Heart right ventricle (tissue), 16 donors: Measurements from ENCODE around the gene NRF1. TPM values are rescaled to one million over a fixed set of nuclear protein-coding genes. Genes with fewer than 3 reads are reported as not detected.
A peak's percentile ranks its signal among the peaks of the same experiment; 100 is the strongest.

ENCODE experiments used
- ATAC-seq, 8 donors: fragments of 200-7000 bp; cut with Tn5 transposase; one replicate each; pipeline ENCODE4 v1.9.1; 2020; ENCODE audit warnings: mild to moderate bottlenecking in 8 of 8, moderate library complexity in 8 of 8, moderate number of reproducible peaks in 1 of 8
- DNase-seq, 2 donors: peaks; one replicate each; pipeline ENCODE4 v3.0.0-alpha.2; 2020
- H3K27ac ChIP-seq, 10 donors: fragments of 200-600 bp; sonication (generic) in 2 of 10; one replicate each; pipeline versions ENCODE4 v1.5.0 to v1.8.0; 2020 to 2022; ENCODE audit warnings: mild to moderate bottlenecking in 3 of 10
- H3K27me3 ChIP-seq, 7 donors: fragments of 200-600 bp; one replicate each; pipeline ENCODE4 v1.8.0; 2021 to 2022; ENCODE audit warnings: mild to moderate bottlenecking in 2 of 7
- H3K36me3 ChIP-seq, 9 donors: fragments of 200-600 bp; sonication (generic) in 1 of 9; one replicate each; pipeline versions ENCODE4 v1.5.0 to v1.8.0; 2020 to 2022; ENCODE audit warnings: mild to moderate bottlenecking in 2 of 9
- H3K4me1 ChIP-seq, 9 donors: fragments of 200-600 bp; sonication (generic) in 1 of 9; one replicate each; pipeline versions ENCODE4 v1.5.0 to v1.8.0; 2020 to 2022; ENCODE audit warnings: mild to moderate bottlenecking in 4 of 9
- H3K4me3 ChIP-seq, 10 donors: fragments of 200-600 bp; sonication (generic) in 2 of 10; one replicate each; pipeline versions ENCODE4 v1.5.0 to v1.8.0; 2020 to 2022; ENCODE audit warnings: mild to moderate bottlenecking in 7 of 10, moderate library complexity in 2 of 10
- H3K9me3 ChIP-seq, 11 donors: fragments of 200-600 bp in 10 of 11; sonication (generic) in 2 of 11; one replicate each; pipeline versions ENCODE4 v1.5.0 to v1.8.0; 2013 to 2022; ENCODE audit warnings: mild to moderate bottlenecking in 2 of 11, control low read depth in 1 of 11, moderate library complexity in 1 of 11
- WGBS, 2 donors: extraction: QIAGEN DNeasy Blood & Tissue Kit; methylation state at CpG; one replicate each; pipeline ENCODE4 v1.1.7; 2013; ENCODE audit warnings: inconsistent platforms in 1 of 2; 5-methylcytosine and 5-hydroxymethylcytosine counted together
- intact Hi-C, 10 donors: fragments of 100-400 bp; cut with DNase I; formaldehyde crosslinking; loops; one replicate each; pipeline versions ENCODE4 v1.11.1 to v1.14.2; 2022
- polyA plus RNA-seq, 2 donors: library from polyadenylated mRNA; stranded (reverse); fragments of 200-250 nt; gene quantifications; one replicate each; pipeline ENCODE4 v1.2.3, GENCODE V29; 2013
- total RNA-seq, 10 donors: library from RNA; stranded (reverse); fragmentation: NEBNext Ultra II Directional in 3 of 10; extraction: Animal tissue kit (Norgen Biotek cat#: 25700) in 3 of 10; gene quantifications; one replicate each; pipeline versions ENCODE4 v1.2.1 to v1.2.4, GENCODE V29; 2021 to 2023
- TF ChIP-seq, protein P1 (sequence below), 9 donors: fragments of 200-600 bp; sonication (generic) in 2 of 9; IDR thresholded peaks; one replicate each; pipeline versions ENCODE4 v1.5.0 to v1.8.0; 2021 to 2022; ENCODE audit warnings: antibody characterized with exemption in 9 of 9, mild to moderate bottlenecking in 5 of 9, moderate library complexity in 1 of 9
- donor health status: Arrhythmogenic right ventricular cardiomyopathy.
- donor health status: ischemic (EF 13 %, LVEDD 7.1; RV severe dilation, severe dysfunction).
- donor health status: healthy with polysubstance abuse.
- donor health status: DM: no; HTN: yes; CAD: no.
- donor health status: DM: no; HTN: no; CAD: no.
- donor health status: ischemic (EF 25% LVEDD 6.9; RV normal size, moderate dysfunction).
- donor health status: ischemic (EF 25% LVEDD 5.7; RV mildly dilated, moderate dysfunction).
- donor health status: healthy.
- donor health status: DM: yes; HTN: yes; CAD: no.
- donor health status: Ischemic cardiomyopathy.
- donor health status: ischemic (EF 35%, LVEDD 5.7; RV mildly dilated, moderate dysfunction).
- donor health status: nonischemic (EF 11% LVEDD 7.7; RV severe dilation, severe dysfunction).
- donor health status: DM: yes; HTN: yes; CAD: no.
- donor health status: PGD.
- donor health status: ischemic (EF 29% LVEDD 5.4; RV normal size, mild dysfunction).
- donor health status: nonischemic (EF 23%, LVEDD 6.1; RV moderate dilation, normal function).

The NRF1 gene
- total and polyA plus RNA-seq, 12 donors, result 4.9 to 16.0 (median 12.5) TPM

DNA sequence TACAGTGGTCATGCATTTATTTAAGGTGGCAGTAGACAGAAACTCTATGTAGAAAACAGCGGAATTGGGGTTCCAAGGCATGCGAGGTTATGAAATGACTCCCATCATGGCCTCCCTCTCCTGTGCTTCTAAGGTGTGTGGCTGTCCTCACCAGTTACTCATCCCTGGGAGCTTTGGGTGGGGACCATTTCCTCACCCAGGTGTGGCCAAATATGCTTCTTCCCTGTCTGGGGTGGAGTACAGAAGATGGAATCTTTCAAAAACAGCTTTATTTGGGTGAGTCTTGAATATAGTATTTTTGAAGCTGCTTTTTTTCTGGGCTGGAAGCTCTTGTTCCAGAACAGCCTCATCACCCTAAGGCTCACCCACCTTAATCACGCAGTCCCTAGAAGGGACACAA is 139.0 kb downstream of the NRF1 start:
- no peak overlapping the region for H3K4me3 ChIP-seq
- no peaks in the 10 kb centered on the region for H3K27me3 ChIP-seq
- no peak overlapping the region for H3K27ac ChIP-seq
- TF ChIP-seq, protein P1, sequence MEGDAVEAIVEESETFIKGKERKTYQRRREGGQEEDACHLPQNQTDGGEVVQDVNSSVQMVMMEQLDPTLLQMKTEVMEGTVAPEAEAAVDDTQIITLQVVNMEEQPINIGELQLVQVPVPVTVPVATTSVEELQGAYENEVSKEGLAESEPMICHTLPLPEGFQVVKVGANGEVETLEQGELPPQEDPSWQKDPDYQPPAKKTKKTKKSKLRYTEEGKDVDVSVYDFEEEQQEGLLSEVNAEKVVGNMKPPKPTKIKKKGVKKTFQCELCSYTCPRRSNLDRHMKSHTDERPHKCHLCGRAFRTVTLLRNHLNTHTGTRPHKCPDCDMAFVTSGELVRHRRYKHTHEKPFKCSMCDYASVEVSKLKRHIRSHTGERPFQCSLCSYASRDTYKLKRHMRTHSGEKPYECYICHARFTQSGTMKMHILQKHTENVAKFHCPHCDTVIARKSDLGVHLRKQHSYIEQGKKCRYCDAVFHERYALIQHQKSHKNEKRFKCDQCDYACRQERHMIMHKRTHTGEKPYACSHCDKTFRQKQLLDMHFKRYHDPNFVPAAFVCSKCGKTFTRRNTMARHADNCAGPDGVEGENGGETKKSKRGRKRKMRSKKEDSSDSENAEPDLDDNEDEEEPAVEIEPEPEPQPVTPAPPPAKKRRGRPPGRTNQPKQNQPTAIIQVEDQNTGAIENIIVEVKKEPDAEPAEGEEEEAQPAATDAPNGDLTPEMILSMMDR (IDR thresholded peaks at IDR 0.05), result no peak
- H3K9me3 ChIP-seq, result no peaks in the 10 kb centered on the region
- DNase-seq (no peak), ATAC-seq (no peak)
- peaks cover 0 to 59% (median 0%) of the 10 kb centered on the region in 9 donors for H3K36me3 ChIP-seq
- WGBS, 2 donors, result 97 to 99% methylated on average over 3 of the region's 3 CpGs
- intact Hi-C loops, result no loop called here
- H3K4me1 ChIP-seq, result no peaks in the 10 kb centered on the region

DNA sequence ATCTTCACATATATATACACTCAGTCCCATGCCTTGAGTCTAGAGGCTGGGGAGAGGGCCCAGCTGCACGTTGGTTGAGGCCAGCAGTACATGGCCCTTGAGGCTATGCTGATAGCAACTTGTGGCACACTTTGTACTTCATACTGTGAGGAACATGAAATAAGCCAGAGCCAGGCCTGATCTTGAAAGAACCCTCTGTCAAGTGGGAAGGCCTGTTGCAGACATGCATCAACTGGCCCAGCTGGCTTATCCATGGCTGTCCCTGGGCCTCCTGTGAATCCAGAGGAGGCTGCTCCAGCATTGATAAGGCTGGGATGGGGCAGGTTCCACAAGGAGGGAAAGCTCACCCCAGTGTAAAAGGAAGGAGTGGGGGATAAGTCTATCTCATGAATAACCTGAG is 140.4 kb downstream of the NRF1 start:
- no peak overlapping the region for H3K4me3 ChIP-seq
- TF ChIP-seq, protein P1 (IDR thresholded peaks at IDR 0.05), result no peak
- WGBS, 2 donors, result 42 to 72% methylated on average over 1 of the region's 1 CpG
- no peak overlapping the region for H3K27ac ChIP-seq
- no peaks in the 10 kb centered on the region for H3K9me3 ChIP-seq
- ATAC-seq (peak in 3 of 8 donors; percentile 45 to 81 (median 80)), DNase-seq (no peak)
- H3K36me3 ChIP-seq, result peaks cover 0 to 62% (median 0%) of the 10 kb centered on the region in 9 donors
- intact Hi-C loops, result no loop called here
- H3K27me3 ChIP-seq, result no peaks in the 10 kb centered on the region
- no peaks in the 10 kb centered on the region for H3K4me1 ChIP-seq

DNA sequence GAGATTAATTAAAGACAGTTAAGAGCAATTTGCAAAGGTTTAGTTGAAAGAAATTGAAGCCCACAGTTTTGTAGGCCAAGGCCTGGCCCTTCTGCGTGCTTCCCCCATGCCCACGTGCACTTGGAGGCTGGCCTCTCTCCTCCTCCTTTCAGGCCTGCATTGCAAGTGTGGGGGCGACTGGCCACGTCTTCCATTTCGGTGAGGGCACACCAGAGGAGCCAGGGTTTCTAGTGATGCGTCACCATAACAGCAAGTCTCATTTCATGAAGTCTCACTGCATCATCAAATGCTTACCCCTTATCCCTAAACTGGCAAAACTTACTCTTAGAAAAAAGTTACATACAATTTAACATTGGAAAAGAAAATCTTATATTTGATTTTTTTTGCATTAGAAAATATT is 141.2 kb downstream of the NRF1 start:
- no peaks in the 10 kb centered on the region for H3K9me3 ChIP-seq
- peaks cover 0 to 59% (median 0%) of the 10 kb centered on the region in 9 donors for H3K36me3 ChIP-seq
- TF ChIP-seq, protein P1 (IDR thresholded peaks at IDR 0.05), result no peak

DNA sequence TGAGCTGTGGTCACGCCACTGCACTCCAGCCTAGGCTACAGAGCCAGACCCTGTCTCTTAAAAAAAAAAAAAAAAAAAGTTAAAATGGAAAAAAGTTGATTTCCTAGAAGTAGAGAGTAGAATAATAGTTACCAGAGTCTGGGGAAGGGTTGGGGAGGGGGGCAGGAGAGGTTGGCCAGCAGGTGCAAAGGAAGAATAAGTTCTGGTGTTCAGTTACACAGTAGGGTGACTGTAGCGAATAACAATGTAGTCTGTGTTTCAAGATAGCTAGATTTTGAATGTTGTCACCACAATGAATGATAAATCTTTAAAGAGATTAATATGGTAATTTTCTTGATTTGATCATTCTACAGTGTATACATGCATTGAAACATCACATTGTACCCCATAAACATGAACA is 142.9 kb downstream of the NRF1 start:
- Histone ChIP-seq H3K27me3 (no peaks in the 10 kb centered on the region), H3K4me3 (no peak overlapping the region), H3K36me3 (peaks cover 0 to 53% (median 0%) of the 10 kb centered on the region in 9 donors), H3K4me1 (no peaks in the 10 kb centered on the region), H3K9me3 (no peaks in the 10 kb centered on the region), H3K27ac (no peak overlapping the region)
- intact Hi-C loops, result no loop called here
- TF ChIP-seq, protein P1 (IDR thresholded peaks at IDR 0.05), result no peak
- WGBS, 2 donors, result 98 to 99% methylated on average over 2 of the region's 2 CpGs
- no peak for DNase-seq
- no peak for ATAC-seq

More for the DNA sequence above, 141.2 kb downstream of the NRF1 start:
- H3K4me3 ChIP-seq, result no peak overlapping the region
- ATAC-seq, result no peak
- H3K4me1 ChIP-seq, result no peaks in the 10 kb centered on the region
- H3K27me3 ChIP-seq, result no peaks in the 10 kb centered on the region
- 93 to 95% methylated on average over 6 of the region's 6 CpGs for WGBS, 2 donors
- no peak overlapping the region for H3K27ac ChIP-seq
- DNase-seq, result no peak
- intact Hi-C loops, result no loop called here
